ENCODE data around the gene USP33.
"Not testable (repeated sequence)": the region's sequence is repeated elsewhere in the genome, so short reads cannot be mapped to it uniquely, and the experiment has no call there.

USP33 gene

DNA sequence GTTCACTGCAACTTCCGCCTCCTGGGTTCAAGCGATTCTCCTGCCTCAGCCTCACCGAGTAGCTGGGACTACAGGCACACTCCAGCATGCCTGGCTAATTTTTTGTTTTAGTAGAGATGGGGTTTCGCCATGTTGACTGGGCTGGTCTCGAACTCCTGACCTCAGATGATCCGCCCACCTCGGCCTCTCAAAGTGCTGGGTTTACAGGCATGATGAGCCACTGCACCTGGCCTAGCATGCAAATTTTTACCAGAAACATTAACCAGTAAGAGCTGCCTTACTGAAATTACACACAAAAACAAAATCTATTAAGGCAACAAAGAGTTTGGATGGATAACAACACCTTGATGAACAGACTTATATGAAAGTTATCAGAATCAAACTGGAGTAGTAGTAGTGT lies 89.3 kb downstream of the USP33 start:
- DNase-seq: no peak

DNA sequence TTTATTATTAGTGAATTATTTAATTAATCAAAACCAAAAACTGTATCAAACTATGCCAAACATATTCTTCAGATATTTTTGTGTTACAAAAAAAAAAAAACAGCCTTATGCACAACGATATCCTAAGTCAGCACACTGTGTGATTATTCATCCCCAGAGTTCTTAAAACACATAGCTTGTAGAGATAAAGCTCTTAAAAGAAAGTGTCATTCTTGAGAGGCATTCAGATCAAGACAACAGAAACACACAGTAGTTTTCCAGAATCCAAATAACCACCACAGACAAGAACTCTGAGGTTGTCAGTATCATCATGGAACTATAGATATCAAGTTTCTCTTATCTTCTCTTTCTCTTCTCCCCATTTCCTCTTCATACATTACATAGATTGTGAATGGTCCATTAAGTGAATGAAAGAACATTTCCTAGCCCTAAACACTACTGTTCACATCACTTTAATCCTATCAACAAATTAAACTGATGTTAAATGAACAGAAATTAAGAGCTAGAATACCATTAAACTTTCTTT lies 90.7 kb downstream of the USP33 start:
- no peak for DNase-seq

GRCh38 chr1:77664939-77665516 lies 94.6 kb downstream of the USP33 start:
- DNase-seq: no peak

DNA sequence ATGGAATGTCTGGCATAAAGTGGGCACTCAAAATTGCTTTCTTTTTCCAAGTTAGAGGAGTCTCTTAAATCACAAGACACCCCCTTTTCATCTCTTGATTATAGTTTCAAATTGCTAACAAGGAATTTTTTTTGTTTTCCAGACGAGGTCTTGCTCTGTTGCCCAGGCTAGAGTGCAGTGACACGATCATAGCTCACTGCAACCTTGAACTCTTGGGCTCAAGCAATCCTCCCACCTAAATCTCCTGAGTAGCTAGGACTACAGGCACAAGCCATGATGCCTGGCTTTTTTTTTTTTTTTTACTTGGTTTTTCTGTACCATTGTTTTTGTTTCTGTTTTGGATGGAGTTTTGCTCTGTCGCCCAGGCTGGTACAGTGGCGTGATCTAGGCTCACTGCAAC lies 98.0 kb downstream of the USP33 start:
- no peak for DNase-seq

DNA sequence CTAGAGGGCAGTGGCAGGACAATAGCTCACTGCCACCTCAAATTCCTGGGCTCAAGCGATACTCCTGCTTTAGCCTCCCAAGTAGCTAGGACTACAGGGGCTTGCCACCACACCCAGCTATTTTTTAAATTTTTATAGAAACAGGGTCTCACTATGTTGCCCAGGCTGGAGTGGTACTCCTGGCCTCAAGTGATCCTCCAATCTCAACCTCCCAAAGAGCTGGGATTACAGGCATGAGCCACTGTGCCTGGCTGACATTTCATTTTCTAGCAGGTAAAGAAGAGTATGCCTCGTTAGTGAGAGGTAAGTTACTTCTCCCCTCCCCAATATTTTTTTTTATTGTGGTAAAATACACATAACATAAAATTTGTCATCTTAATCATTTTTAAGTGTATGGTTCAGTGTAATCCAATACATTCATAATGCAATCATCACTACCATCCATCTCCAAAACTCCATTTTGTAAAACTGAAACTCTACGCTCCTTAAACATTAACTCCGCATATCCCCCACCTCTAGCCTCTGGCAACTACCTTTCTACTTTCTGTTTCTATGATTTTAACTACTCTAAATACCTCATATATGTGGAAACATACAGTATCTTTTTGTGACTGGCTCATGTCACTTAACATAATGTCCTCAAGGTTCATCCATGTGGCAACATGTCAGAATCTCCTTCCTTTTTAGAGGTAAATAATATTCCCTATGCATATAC lies 99.6 kb downstream of the USP33 start:
- DNase-seq: no peak

- no peak for DNase-seq
Measured at GRCh38 chr1:77658271-77658670, 101.4 kb downstream of the USP33 start.

DNA sequence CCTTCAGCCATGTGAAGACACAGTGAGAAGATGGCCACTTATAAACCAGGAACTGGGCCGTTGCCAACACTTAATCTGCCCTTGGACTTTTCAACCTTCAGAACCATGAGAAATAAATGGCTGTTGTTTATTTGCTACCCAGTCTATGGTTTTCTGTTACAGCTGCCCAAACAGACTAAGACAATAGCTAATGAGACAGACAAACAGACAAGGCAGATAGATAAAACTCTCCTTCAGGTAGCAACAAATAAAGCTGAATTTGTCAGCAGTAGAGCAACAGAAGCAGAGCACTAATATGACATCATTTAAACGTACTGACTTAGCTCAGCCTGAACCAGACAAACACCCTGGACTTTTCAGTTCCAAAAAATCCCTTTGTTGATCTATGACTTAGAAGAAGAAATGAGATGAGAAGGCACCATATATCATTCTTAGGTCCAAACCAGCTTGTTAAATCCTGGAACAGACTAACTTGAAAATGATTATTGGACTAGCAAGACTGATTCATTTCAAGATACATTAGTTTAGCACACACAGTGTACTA lies 104.1 kb downstream of the USP33 start:
- no peak for DNase-seq

DNA sequence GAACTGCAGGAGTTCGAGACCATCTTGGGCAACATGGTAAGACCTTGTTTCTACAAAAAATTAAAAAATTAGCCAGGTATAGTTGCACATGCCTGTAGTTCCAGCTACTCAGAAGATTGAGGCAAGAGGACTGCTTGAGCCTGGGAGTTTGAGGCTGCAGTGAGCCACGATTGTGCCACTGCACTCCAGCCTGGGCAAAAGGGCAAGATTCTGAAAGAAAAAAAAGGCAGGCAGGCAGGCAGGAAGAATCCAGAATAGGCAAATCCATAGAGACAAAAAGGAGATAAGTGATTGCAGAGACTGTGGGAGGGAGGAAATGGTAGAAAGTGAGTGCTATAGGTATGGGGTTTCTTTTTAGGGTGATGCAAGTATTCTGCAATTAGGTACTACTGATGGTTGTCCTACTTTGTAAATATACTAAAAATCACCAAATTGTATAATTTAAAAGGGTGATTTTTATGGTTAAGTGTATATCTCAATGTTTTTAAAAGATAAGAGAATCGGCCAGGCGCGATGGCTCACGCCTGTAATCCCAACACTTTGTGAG lies 106.6 kb downstream of the USP33 start:
- no peak for DNase-seq

DNA sequence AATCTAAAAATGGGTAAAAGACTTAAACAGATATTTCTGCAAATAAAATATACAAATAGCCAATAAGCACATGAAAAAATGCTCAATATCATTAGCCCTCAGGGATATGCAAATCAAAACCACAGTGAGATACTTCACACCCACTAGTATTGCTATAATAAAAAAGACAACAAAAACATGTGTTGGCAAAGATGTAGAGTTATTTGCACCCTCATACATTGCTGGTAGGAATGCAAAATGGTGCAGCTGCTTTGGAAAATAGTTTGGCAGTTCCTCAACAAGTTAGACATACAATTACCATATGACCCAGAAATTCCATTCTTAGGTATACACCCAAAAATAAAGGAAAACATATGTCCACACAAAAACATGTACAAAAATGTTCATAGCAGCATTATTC lies 107.4 kb downstream of the USP33 start:
- DNase-seq: no peak

DNA sequence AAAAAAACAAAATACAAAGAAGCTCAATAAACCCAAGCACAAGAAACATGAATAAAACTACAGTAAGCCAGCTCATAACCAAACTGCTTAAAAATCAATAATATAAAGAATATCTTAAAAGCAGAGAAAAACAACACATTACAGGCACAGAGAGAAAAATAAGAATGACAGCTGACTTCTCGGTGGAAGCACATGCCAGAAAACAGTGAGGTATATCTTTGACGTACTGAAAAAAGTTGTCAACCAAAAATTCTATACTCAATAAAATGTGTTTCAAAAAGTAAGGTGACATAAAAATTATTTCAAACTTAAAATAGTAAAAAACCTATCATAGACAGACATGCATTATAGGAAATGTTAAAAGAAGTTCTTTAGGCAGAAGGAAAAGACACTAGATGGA lies 110.5 kb downstream of the USP33 start:
- no peak for DNase-seq

DNA sequence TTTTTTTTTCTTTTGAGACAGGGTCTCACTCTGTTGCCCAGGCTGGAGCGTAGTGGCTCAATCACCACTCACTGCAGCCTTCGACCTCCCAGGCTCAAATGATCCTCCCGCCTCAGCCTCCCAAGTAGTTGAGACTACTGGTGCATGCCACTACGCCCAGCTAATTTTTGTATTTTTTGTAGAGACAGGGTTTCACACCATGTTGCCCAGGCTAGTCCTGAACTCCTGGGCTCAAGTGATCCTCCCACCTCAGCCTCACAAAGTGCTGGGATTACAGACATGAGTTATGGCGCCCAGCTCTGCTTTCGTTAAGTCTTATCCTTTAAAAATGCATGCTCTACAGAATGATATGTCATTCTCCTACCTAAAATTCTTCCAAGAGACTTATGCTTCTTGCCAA lies 113.4 kb downstream of the USP33 start:
- not testable (repeated sequence) for DNase-seq
